Medulla oblongata (tissue), 1 donor: ENCODE data around the gene TEX101.
"Not testable (repeated sequence)": the region's sequence is repeated elsewhere in the genome, so short reads cannot be mapped to it uniquely, and the experiment has no call there.

Experiments
- DNase-seq: peaks from one replicate; pipeline ENCODE4 v3.0.0-alpha.2; 2015; ENCODE audit errors: extremely low spot score

Gene TEX101

GRCh38 chr19:43414554-43414953, at the start of gene TEX101:
Gene TEX101 (plus strand): TSS chr19:43414890. CDS start chr19:43415920, 1,030 bp downstream.
- DNase-seq, result no peak

- not testable (repeated sequence) for DNase-seq
Observed at GRCh38 chr19:43365677-43366076, 49.0 kb upstream of the TEX101 start.

DNA sequence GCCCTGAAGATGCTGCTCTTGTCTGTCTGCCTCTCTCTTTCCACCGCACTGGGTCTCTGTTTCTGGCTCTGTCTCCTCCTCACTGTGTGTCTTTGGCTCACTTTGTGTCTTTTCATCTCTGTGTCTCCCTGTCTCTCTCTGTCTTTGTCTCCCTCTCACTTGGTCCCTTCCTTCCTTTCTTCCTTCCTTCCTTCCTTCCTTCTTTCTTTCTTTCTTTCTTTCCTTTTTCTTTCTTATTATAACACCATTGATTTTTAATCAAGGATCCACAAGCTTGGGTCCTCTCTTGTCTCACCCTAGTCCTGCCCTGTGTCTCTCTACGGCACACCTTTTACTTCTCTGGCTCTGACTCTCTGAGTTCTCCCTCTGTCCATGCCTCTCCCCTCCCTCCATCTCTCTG, 46.9 kb upstream of the TEX101 start:
- no peak for DNase-seq

- not testable (repeated sequence) for DNase-seq
Observed at GRCh38 chr19:43368897-43369296, 45.8 kb upstream of the TEX101 start.

- no peak for DNase-seq
Observed at GRCh38 chr19:43371909-43372308, 42.8 kb upstream of the TEX101 start.

- no peak for DNase-seq
Observed at GRCh38 chr19:43372462-43372861, 42.2 kb upstream of the TEX101 start.

DNA sequence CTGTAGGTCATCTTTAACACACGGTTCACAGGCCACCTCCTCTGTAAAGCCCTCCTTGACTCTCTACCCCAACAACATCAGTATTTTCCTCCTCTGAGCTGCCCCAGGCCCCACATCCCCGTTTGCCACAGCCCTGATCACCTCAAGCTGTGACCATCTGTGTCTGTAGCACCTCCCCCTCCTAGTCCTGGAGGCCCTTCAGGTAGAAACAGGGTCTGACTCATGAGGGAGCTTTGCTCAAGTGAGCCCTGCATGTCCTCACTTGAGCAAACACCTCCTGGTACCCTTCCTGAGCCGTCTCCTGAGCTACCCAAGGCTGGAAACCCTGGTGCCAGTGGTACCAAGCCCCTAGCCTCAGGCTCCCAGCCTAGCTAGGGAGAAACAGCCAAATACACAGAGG, 37.1 kb upstream of the TEX101 start:
- DNase-seq, result not testable (repeated sequence)

DNA sequence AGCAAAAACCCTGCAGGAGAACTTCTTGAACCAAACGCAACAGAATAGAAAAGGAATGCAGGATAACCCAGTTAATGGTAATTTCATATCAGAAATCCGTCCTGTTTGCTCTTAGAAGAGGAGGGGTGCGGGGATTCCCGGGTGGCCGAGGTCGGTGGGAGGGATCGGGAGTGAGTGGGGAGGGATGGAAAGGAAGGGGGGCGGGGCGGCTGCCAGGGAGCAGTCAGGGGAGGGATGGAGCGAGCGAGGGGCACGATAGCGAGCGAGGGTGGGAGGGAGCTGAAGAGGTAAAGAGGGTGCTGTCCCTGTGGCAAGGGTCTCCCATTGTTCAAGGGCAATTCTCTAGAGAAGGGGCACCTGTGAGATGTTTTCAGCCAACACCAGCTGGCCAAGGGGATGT, 34.7 kb upstream of the TEX101 start:
- DNase-seq, result no peak

DNA sequence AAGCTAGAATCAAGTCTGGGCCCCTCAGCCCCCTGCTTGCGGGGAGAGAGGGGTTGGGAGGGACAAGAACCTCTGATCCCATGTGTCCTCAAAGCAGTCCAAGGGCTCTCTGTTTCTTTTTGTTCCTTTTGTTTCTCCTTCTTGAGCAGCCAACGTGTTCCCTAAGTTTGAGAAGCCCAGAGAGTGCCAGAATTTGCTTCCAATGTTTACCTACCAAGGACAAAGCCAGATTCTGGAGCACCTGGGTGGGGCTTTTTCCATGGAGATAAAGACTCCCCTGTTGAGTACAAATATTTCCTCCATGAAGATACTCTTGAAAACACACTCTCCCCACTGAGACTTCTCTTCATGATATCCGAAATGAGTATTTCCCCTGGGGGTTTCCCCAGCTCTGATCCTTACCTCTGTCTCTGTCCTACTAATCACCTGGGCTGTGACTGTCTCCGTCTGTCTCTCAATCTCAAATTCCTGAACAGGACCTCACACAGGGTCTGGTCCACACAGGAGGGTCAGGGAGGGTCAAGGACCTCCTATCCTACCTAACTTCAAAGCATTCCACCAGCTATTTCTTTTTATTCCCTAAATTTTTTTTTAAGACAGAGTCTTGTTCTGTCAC, 33.8 kb upstream of the TEX101 start:
- no peak for DNase-seq

GRCh38 chr19:43382586-43383216, 32.0 kb upstream of the TEX101 start:
- not testable (repeated sequence) for DNase-seq

GRCh38 chr19:43383254-43383653, 31.4 kb upstream of the TEX101 start:
- DNase-seq, result not testable (repeated sequence)

DNA sequence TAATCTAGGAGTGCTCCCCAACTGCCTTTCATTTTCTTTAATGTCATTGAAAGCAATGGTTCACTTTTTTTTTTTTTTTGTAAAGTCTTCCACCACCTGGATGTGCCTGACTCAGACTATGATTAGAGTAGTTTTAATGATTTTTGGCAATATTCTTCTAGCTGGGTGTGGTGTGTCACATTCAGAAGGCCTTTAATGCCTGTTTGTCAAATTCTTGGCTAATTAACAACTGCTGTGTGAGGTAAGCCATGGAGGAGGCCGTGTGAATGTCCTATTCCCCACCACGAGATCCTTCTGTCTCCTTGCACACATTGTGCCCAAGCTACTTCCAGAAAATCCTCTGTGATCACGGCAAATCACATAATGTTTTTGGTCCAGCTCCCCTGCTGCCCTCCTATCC, 30.9 kb upstream of the TEX101 start:
- DNase-seq, result not testable (repeated sequence)

- DNase-seq, result not testable (repeated sequence)
Observed at GRCh38 chr19:43390903-43391551, 23.7 kb upstream of the TEX101 start.

DNA sequence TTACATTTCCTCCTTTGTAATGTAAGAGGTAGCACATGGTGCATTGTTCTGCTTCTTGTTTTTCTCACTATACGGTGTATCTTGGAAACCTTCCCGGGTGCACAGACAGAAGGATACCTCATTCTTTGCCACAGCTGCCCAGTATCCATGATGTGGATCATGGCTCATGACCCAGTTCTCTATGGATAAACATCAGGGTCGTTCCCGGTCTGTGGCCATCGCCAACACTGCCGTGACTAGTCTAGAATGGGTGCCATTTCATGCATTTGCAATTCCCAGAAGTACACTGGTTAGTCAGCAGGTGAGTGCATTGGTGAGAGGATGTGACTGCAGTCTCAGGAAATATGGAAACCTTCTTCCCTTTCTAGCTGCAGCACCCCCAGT, 23.1 kb upstream of the TEX101 start:
- DNase-seq, result not testable (repeated sequence)

DNA sequence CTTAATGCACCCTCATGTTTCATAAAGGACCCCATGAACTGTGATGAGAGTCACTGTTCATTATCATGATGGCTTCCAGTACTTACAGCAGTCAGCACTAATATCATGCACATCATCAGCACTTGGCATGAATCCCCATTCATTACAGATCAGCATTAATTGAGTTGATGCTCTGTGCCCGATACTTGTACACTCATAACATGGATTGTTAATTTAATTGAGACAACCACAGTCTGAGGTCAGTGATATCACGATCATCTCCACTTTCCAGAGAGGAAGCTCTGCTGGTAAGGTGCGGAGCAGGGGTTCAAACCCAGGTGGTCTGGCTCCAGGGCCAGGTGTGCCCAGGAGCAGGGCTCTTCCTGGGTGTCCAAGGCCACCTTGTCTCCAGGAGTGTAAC, 21.2 kb upstream of the TEX101 start:
- not testable (repeated sequence) for DNase-seq

GRCh38 chr19:43395561-43395960, 19.1 kb upstream of the TEX101 start:
- DNase-seq, result no peak

- no peak for DNase-seq
Observed at GRCh38 chr19:43406297-43406696, 8.4 kb upstream of the TEX101 start.

GRCh38 chr19:43407416-43408005, 7.2 kb upstream of the TEX101 start:
- no peak for DNase-seq

DNA sequence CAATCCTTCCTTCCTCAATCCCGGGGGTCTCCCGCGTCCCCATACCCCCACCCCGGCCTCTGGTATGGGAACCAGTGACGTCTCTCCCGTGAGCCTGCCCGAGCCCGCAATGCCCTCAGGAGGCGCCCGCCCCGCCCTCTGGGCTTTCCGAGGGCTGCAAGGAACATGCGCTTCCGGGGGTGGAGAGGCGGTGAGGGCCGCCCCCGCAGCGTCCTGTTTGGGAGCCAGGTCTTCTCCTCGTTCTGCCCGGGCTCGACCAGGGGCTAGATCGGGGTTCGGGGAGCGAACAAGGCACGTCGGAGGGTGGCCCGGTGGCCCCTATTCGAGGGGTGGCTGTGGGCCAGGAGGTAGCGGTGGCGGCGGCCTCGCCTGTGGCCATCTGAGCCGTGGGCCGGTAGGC, 6.6 kb upstream of the TEX101 start:
- DNase-seq, result no peak

DNA sequence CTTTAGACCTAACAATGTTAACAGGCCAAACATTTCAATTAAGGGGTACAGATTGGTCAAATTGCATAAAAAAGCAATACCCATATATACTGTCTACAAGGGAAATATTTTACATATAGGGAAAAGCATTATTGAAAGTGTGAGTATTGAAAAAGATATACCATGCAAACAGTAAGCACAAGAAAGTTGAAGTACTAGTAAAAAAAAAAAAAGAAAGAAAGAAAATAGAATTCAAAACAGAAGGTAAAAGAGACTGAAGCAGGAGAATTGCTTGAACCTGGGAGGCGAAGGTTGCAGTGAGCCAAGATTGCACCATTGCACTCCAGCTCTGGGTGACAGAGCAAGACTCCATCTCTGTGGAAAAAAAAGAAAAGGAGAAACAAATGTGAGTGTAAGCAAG, 5.3 kb upstream of the TEX101 start:
- DNase-seq, result no peak

GRCh38 chr19:43412441-43412840, 2.2 kb upstream of the TEX101 start:
- DNase-seq, result no peak

GRCh38 chr19:43416951-43417623, 2.4 kb downstream of the TEX101 start:
- no peak for DNase-seq
